HepG2 (cell line): ENCODE measurements around the gene LZTR1.

Source experiments
- BRF2 ChIP-seq: sonication (generic); formaldehyde crosslinking; IDR thresholded peaks from 2 replicates; pipeline ENCODE4 v1.8.1; 2022; ENCODE audit warnings: mild to moderate bottlenecking, missing genetic modification reagents
- CEBPB ChIP-seq: IDR thresholded peaks from 2 replicates; pipeline ENCODE4 v1.6.1; 2011; ENCODE audit warnings: low read depth, low read length, improper control_type of control experiment, borderline replicate concordance
- CTCF ChIP-seq: sonication (generic); formaldehyde crosslinking; IDR thresholded peaks from 2 replicates; pipeline ENCODE4 v1.5.0; 2020; ENCODE audit warnings: mild to moderate bottlenecking, missing genetic modification reagents, moderate library complexity
- ETV6 ChIP-seq: sonication (generic); formaldehyde crosslinking; conservative IDR thresholded peaks from 2 replicates; pipeline ENCODE4 v1.4.0; 2020; ENCODE audit warnings: missing genetic modification reagents
- FOXM1 ChIP-seq: sonication (generic); formaldehyde crosslinking; IDR thresholded peaks from 2 replicates; pipeline ENCODE4 v1.5.0; 2020; ENCODE audit warnings: missing genetic modification reagents
- NFE2L1 ChIP-seq: sonication (generic); formaldehyde crosslinking; IDR thresholded peaks from 2 replicates; pipeline ENCODE4 v1.4.0; 2020; ENCODE audit warnings: missing genetic modification reagents, mild to moderate bottlenecking, borderline replicate concordance
- NFIC ChIP-seq: IDR thresholded peaks from 2 replicates; pipeline ENCODE4 v1.6.1; 2012; ENCODE audit warnings: mild to moderate bottlenecking, low read length, inconsistent platforms
- POLR2A ChIP-seq, 2 experiments: IDR thresholded peaks; 2 replicates each; pipeline ENCODE4 v1.6.1; 2011; ENCODE audit warnings: low read depth in 2 of 2, low read length in 2 of 2, mild to moderate bottlenecking in 1 of 2, moderate library complexity in 1 of 2; ENCODE audit not compliant: insufficient read depth in 1 of 2
- SIN3A ChIP-seq: IDR thresholded peaks from 2 replicates; pipeline ENCODE4 v1.6.1; 2011; ENCODE audit warnings: low read depth, mild to moderate bottlenecking, control low read depth, low read length, borderline replicate concordance
- SP4 ChIP-seq: sonication (generic); formaldehyde crosslinking; IDR thresholded peaks from 2 replicates; pipeline ENCODE4 v1.8.1; 2023; ENCODE audit warnings: mild to moderate bottlenecking, missing genetic modification reagents
- THRA ChIP-seq: sonication (generic); formaldehyde crosslinking; IDR thresholded peaks from 2 replicates; pipeline ENCODE4 v1.4.0; 2020; ENCODE audit warnings: missing genetic modification reagents, borderline replicate concordance
- ZNF253 ChIP-seq: sonication (generic); formaldehyde crosslinking; IDR thresholded peaks from 2 replicates; pipeline ENCODE4 v1.8.0; 2022; ENCODE audit warnings: mild to moderate bottlenecking, missing genetic modification reagents, borderline replicate concordance

GRCh38 chr22:20937031-20937793 lies 44.9 kb upstream of the LZTR1 start:
- TF ChIP-seq THRA (CRISPR knock-in tag): no peak
- TF ChIP-seq SP4: no peak
- no peak for TF ChIP-seq NFE2L1
- TF ChIP-seq ZNF253 (CRISPR knock-in tag): no peak
- no peak for TF ChIP-seq ETV6
- no peak; the same call in 1 of the 2 replicates for TF ChIP-seq CEBPB
- no peak for TF ChIP-seq CTCF (CRISPR knock-in tag)
- TF ChIP-seq SIN3A: no peak
- TF ChIP-seq NFIC: no peak
- no peak for TF ChIP-seq BRF2 (CRISPR knock-in tag)
- no peak for TF ChIP-seq POLR2A (IDR thresholded peaks at IDR 0.05; ENCODE audit: insufficient read depth in 1 of 2, low read depth in 2 of 2, low read length in 2 of 2)
- TF ChIP-seq FOXM1 (CRISPR knock-in tag): no peak
